Measurements from ENCODE around the gene MAD2L1. TPM values are rescaled to one million over a fixed set of nuclear protein-coding genes. Genes with fewer than 3 reads are reported as not detected.

Gene MAD2L1
- total and polyA plus RNA-seq, 10 donors: 3.3 to 13.7 (median 5.0) TPM

GRCh38 chr4:120051253-120051652 lies 15.4 kb downstream of the MAD2L1 start:
- DNase-seq: no peak
- 83 to 93% (median 85%) methylated on average over 1 of the region's 1 CpG for WGBS, 5 donors
- Histone ChIP-seq H3K36me3 (no peaks in the 10 kb centered on the region), H3K9me3 (no peaks in the 10 kb centered on the region), H3K4me1 (peaks cover 0 to 41% (median 23%) of the 10 kb centered on the region in 6 donors), H3K4me3 (no peak overlapping the region), H3K27ac (no peak overlapping the region), H3K27me3 (replicated peaks in 1 of 7) (no peaks in the 10 kb centered on the region)
- intact Hi-C loops (cut with DNase I; ENCODE audit: low total_unique reads): loop anchor here (5.0 to 10.0 kb wide), 2 partner anchors 426 to 739 kb away; partner anchors contain the start of gene PDE5A
- TF ChIP-seq POLR2A (IDR thresholded peaks at IDR 0.05): no peak
- TF ChIP-seq, protein P1, sequence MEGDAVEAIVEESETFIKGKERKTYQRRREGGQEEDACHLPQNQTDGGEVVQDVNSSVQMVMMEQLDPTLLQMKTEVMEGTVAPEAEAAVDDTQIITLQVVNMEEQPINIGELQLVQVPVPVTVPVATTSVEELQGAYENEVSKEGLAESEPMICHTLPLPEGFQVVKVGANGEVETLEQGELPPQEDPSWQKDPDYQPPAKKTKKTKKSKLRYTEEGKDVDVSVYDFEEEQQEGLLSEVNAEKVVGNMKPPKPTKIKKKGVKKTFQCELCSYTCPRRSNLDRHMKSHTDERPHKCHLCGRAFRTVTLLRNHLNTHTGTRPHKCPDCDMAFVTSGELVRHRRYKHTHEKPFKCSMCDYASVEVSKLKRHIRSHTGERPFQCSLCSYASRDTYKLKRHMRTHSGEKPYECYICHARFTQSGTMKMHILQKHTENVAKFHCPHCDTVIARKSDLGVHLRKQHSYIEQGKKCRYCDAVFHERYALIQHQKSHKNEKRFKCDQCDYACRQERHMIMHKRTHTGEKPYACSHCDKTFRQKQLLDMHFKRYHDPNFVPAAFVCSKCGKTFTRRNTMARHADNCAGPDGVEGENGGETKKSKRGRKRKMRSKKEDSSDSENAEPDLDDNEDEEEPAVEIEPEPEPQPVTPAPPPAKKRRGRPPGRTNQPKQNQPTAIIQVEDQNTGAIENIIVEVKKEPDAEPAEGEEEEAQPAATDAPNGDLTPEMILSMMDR (IDR thresholded peaks at IDR 0.05 in 8 of 11, conservative IDR thresholded peaks at IDR 0.05 in 3 of 11): no peak
- no peak for TF ChIP-seq POLR2AphosphoS5 (IDR thresholded peaks at IDR 0.05)

- intact Hi-C loops (cut with DNase I; ENCODE audit: low total_unique reads): loop anchor here (5.0 to 10.0 kb wide), 3 partner anchors 425 to 1065 kb away; partner anchors contain the start of gene PDE5A
- peak; percentile 73 for DNase-seq
- Histone ChIP-seq H3K27ac (peak overlapping the region in 2 of 8 donors; percentile 31 to 47), H3K36me3 (no peaks in the 10 kb centered on the region), H3K4me3 (peak overlapping the region in 1 of 8 donors; percentile 39), H3K4me1 (peaks cover 0 to 32% (median 20%) of the 10 kb centered on the region in 6 donors), H3K9me3 (no peaks in the 10 kb centered on the region), H3K27me3 (replicated peaks in 1 of 7) (no peaks in the 10 kb centered on the region)
- 46 to 54% (median 50%) methylated on average over 11 of the region's 11 CpGs for WGBS, 5 donors
- TF ChIP-seq POLR2AphosphoS5 (IDR thresholded peaks at IDR 0.05) (no peak), POLR2A (IDR thresholded peaks at IDR 0.05) (no peak)
- TF ChIP-seq, protein P1 (IDR thresholded peaks at IDR 0.05 in 8 of 11, conservative IDR thresholded peaks at IDR 0.05 in 3 of 11): peak; percentile 47 to 84 (median 78)
Measured at GRCh38 chr4:120049732-120050494, 16.7 kb downstream of the MAD2L1 start.

DNA sequence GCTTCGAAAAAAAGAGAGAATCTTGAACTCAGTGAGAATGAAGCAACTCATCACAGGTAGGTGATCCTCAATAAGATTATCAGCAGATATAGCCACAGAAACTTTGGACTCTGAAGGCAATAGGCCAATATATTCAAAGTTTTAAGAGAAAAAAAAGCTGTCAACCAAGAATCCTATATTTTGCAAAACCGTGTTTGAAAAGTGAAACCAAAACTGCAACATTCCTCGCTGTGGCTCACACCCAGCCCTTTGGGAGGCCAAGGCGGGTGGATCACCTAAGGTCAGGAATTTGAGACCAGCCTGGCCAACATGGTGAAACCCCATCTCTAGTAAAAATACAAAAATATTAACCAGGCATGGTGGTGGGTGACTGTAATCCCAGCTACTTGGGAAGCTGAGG lies 22.8 kb downstream of the MAD2L1 start:
- Histone ChIP-seq H3K27ac (no peak overlapping the region), H3K4me3 (no peak overlapping the region), H3K27me3 (replicated peaks in 1 of 7) (no peaks in the 10 kb centered on the region), H3K36me3 (no peaks in the 10 kb centered on the region), H3K9me3 (peaks cover 0 to 17% (median 12%) of the 10 kb centered on the region in 8 donors), H3K4me1 (no peaks in the 10 kb centered on the region)
- 71 to 92% (median 88%) methylated on average over 4 of the region's 4 CpGs for WGBS, 5 donors
- TF ChIP-seq, protein P1 (IDR thresholded peaks at IDR 0.05 in 8 of 11, conservative IDR thresholded peaks at IDR 0.05 in 3 of 11): no peak
- TF ChIP-seq POLR2AphosphoS5 (IDR thresholded peaks at IDR 0.05) (no peak), POLR2A (IDR thresholded peaks at IDR 0.05) (no peak)
- no peak for DNase-seq
- intact Hi-C loops (cut with DNase I; ENCODE audit: low total_unique reads): loop anchor here (10.0 kb wide), 1 partner anchor 1059 kb away; no protein-coding TSS in a partner anchor

GRCh38 chr4:120037411-120037810 lies 29.2 kb downstream of the MAD2L1 start:
- 73 to 91% (median 81%) methylated on average over 2 of the region's 2 CpGs for WGBS, 5 donors
- intact Hi-C loops (cut with DNase I; ENCODE audit: low total_unique reads): no loop called here
- H3K36me3 ChIP-seq: no peaks in the 10 kb centered on the region
- DNase-seq: no peak
- peaks cover 0 to 10% (median 0%) of the 10 kb centered on the region in 7 donors for H3K27me3 ChIP-seq (replicated peaks in 1 of 7)
- no peaks in the 10 kb centered on the region for H3K9me3 ChIP-seq
- H3K4me3 ChIP-seq: no peak overlapping the region
- no peak overlapping the region for H3K27ac ChIP-seq
- TF ChIP-seq POLR2A (IDR thresholded peaks at IDR 0.05): no peak
- H3K4me1 ChIP-seq: no peaks in the 10 kb centered on the region

All from spleen (tissue), 11 donors.